ENCODE measurements around the gene KHK. TPM values are rescaled to one million over a fixed set of nuclear protein-coding genes. Genes with fewer than 3 reads are reported as not detected.

KHK gene
- total RNA-seq, 4 donors from 2014 or later: 0.44 to 2.3 (median 1.7) TPM

DNA sequence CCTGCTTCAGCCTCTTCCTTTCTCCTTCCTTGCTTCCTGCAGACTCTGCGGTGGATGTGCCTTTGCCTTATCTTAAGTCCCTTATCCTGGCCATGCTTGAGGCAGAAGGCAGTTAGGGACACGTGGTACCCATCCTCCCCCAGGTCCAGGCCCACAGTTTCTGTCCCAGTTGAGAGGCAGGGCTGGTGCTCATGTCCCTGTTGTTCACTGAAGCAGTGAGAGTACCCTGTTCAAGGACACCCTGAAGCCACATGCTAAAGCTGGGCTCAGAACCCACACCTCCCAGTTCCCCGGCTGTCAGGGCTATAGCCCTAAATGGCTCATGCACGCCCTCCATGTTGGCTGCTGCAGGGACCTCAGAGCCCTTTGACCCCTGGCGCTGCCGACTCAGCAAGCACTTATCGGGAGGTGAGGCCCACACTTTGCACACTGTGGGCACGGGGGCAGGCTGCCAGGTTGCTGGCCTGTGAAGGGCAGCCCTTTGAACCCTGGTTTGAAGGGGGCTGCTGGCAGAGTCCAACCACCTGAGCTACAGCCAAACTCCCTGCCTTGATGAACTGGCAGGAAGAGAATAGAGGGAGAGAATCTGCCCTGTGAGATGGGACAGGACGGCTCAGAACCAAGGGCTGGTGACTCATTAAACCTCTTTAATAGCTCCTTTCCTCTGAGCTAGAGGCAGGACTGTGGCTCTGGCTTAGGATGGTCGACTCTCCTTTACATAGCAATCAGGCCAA, 6.3 kb downstream of the KHK start:
- no peaks in the 10 kb centered on the region for H3K36me3 ChIP-seq
- intact Hi-C loops (cut with DNase I): loop anchor here (10.0 kb wide), 1 partner anchor 212 kb away; the partner anchor contains the start of gene UCN
- no peaks in the 10 kb centered on the region for H3K27me3 ChIP-seq
- peaks cover 5 to 21% of the 10 kb centered on the region in 2 donors for H3K4me1 ChIP-seq
- H3K4me3 ChIP-seq (replicated peaks in 1 of 3): no peak overlapping the region
- DNase-seq: peak; percentile 46 to 52
- TF ChIP-seq CTCF (IDR thresholded peaks at IDR 0.05): no peak
- H3K27ac ChIP-seq: no peak overlapping the region
- no peaks in the 10 kb centered on the region for H3K9me3 ChIP-seq
- WGBS, 2 donors: 58 to 65% methylated on average over 8 of the region's 10 CpGs

- Histone ChIP-seq H3K36me3 (no peaks in the 10 kb centered on the region), H3K27me3 (no peaks in the 10 kb centered on the region), H3K4me3 (replicated peaks in 1 of 3) (no peak overlapping the region), H3K4me1 (peaks cover 5 to 21% of the 10 kb centered on the region in 2 donors), H3K27ac (no peak overlapping the region), H3K9me3 (no peaks in the 10 kb centered on the region)
- intact Hi-C loops (cut with DNase I): loop anchor here (10.0 kb wide), 1 partner anchor 211 kb away; the partner anchor contains the start of gene UCN
- 80 to 82% methylated on average over 6 of the region's 6 CpGs for WGBS, 2 donors
- no peak for TF ChIP-seq POLR2A (IDR thresholded peaks at IDR 0.05)
- TF ChIP-seq CTCF (IDR thresholded peaks at IDR 0.05): no peak
- no peak for DNase-seq
Observed at GRCh38 chr2:27093430-27094352, 7.1 kb downstream of the KHK start.

DNA sequence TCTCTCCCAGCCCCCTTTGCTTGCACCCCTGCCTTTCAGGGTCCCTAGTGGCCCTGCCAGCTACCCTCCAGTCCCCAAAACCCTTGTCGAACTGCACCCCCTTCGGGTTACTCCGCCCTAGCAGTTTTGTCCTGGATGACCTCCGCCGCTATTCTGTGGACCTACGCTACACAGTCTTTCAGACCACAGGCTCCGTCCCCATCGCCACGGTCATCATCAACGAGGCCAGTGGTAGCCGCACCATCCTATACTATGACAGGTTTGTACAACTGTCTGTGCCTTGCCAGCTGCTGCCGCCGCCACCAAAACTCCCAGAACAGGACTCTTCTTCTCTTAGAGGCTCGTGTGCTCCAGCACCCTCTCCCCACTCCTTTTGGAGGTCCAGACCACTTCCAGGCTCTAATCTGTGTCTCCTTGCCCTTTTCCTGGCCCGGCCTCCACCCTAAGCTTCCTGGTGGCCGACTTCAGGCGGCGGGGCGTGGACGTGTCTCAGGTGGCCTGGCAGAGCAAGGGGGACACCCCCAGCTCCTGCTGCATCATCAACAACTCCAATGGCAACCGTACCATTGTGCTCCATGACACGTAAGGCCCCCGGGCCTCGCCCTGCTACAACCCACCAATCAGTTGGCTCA, 7.9 kb downstream of the KHK start:
- no peaks in the 10 kb centered on the region for H3K27me3 ChIP-seq
- DNase-seq: no peak
- TF ChIP-seq POLR2A (IDR thresholded peaks at IDR 0.05) (no peak), CTCF (IDR thresholded peaks at IDR 0.05) (no peak)
- H3K4me3 ChIP-seq (replicated peaks in 1 of 3): no peak overlapping the region
- peaks cover 5 to 21% of the 10 kb centered on the region in 2 donors for H3K4me1 ChIP-seq
- intact Hi-C loops (cut with DNase I): loop anchor here (10.0 kb wide), 1 partner anchor 210 kb away; the partner anchor contains the start of gene UCN
- H3K27ac ChIP-seq: no peak overlapping the region
- WGBS, 2 donors: 94 to 96% methylated on average over 24 of the region's 24 CpGs
- no peaks in the 10 kb centered on the region for H3K9me3 ChIP-seq
- H3K36me3 ChIP-seq: no peaks in the 10 kb centered on the region

- H3K4me1 ChIP-seq: peaks cover 5 to 21% of the 10 kb centered on the region in 2 donors
- intact Hi-C loops (cut with DNase I): loop anchor here (5.0 to 10.0 kb wide), 3 partner anchors 97 to 209 kb away; partner anchors contain the start of genes DNAJC5G and UCN
- no peaks in the 10 kb centered on the region for H3K27me3 ChIP-seq
- no peaks in the 10 kb centered on the region for H3K9me3 ChIP-seq
- no peak for DNase-seq
- H3K36me3 ChIP-seq: no peaks in the 10 kb centered on the region
- no peak overlapping the region for H3K4me3 ChIP-seq (replicated peaks in 1 of 3)
- H3K27ac ChIP-seq: no peak overlapping the region
- TF ChIP-seq CTCF (IDR thresholded peaks at IDR 0.05): no peak
- TF ChIP-seq POLR2A (IDR thresholded peaks at IDR 0.05): no peak
- 100% methylated on average over 2 of the region's 2 CpGs; no CpG with 5 or more reads in 1 of the 2 donors for WGBS, 2 donors
Observed at GRCh38 chr2:27095427-27095744, 8.8 kb downstream of the KHK start.
